Measurements from ENCODE around the gene TP53AIP1.

Gene TP53AIP1

DNA sequence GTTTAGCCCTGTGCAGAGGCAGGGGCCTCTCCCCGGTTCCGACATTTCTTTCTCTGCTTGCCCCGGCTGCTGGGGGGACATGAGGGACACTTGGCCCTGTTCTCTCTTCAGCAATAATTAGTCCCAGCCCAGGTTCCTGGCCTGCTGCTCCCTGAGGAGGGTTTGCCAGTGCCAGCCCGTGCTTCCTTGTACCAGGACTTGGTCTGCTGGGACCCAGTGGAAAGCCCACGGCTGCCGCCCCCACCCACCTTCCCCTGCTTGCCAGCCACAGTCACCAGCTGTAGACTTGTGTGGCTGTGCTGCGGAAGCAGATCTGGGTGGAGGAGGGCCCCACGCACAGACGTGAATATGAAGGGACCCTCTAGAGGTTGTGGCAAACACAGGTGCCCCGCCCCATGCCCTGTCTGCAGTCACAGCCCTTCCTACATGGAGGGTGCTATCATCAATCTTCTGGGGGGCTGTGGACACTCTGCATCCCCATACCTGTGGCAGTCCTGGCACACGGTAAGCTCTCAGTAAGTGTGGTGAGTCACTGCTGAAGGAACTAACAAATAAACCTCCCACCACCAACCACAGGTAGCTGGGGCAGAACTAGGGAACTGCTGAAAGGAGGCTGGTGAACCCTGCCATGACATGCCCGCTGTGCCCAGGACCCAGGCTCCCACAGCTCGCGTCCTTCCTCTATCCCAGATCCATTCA, 949 bp downstream of the TP53AIP1 start:
- no peak for DNase-seq

DNA sequence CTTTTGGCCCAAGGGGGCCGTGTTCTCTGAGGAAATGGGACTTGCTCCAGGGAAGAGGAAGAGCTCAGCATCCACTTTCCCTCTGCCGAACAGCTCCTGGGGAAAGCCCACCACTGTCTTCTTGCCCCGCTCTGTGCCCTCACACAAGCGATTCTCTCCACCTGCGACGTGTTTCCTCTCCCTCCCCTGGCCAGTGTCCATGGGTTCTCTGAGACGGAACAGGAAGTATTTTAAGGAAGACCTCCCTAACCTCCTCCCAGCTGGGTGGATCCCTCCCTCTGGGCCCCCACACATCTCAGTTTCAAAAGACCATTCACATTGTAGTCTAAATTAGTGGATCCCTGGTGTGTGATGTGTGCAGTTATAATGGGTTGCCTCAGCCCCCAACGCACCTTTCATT, 1.6 kb downstream of the TP53AIP1 start:
- no peak for DNase-seq

DNA sequence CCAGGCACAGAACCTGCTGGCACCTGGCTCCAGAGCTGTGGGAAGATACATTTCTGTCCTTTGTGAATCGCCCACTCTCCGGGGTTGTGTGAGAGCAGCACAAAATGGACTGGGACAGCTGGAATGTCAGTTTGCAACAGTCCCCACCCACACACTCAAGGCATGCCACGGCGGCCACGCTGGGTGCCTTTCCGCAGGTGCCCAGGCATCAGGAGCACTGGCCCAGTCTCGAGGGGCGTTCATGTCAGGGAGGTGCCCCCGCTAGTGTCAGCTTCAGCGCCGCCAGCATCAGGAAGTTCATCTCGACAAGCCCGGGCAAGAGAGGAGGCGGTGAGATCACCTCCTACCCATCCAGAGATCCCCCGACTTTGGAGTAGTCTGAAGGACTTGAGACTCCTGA, 2.1 kb downstream of the TP53AIP1 start:
- no peak for DNase-seq

DNA sequence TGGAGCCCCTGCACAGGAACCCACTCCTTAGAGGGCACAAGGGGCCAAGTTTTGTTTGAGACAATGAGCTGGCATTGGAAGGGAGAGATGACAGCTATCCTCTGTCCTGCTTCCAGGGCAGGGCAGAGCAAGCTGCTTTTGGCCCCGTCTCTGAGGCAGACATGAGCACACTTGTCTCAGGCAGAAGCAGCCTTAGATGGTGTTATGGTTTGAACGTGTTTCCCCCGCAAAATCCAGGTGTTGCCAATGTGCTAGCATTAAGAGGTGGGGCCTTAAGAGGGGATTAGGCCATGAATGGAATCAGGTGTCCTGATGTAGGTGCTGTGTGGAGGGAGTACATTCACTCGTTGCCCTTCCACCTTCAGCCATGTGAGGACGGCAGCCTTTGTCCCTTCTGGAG, 2.5 kb downstream of the TP53AIP1 start:
- no peak for DNase-seq

DNA sequence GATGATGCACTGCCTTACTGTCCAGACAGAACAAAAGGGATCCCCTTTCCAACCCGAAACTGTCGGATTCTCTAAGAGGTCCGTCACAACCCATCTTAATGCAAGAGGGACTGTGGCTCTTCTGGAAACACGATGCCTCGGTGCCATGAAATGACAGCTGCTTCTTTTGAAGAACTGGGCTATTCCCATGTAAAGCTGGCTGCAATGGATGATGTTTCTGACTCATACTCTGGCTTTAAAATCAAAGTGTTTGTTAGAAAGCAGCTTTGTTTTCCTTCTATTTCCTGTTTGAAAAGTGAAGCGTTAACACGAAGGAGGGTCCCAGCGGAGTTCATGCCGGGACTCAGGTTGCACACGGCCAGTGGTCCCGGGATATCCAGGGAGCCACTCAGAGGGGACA, 3.1 kb downstream of the TP53AIP1 start:
- DNase-seq = no peak

DNA sequence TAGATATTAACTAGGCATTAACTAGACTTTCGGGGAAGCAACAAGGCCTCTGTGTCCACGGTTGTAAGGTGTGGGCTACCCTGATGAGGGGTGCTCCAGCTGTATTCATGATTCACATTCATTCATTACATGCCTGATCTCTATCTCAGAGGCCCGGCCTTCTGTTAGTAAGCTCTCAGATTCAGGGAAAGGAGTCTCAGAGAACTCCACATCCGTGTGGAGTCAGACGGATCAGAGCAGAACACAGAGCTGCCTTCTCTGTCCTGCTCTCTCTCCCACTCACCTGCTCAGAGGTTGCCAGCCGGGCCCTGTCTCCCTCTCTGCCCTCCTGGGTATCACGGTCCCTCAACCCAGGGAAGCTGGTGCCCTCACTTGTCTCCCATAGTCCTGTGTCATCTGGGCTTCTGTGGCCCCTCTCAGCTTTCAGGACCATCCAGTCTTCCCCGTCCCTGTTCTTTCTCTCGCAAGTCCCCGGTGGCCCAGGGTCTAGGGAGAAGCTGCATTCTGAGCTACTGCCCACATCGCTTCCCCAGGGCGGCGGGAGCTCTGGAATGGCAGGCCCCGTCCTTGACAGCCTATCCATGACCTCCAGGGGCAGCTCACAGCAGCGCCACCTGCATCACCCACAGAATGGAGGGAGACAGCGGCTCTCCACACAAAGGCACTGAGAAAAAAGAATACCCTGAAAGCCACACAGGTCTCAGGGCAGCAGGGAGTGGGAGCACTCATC, 4.3 kb downstream of the TP53AIP1 start:
- DNase-seq = no peak

DNA sequence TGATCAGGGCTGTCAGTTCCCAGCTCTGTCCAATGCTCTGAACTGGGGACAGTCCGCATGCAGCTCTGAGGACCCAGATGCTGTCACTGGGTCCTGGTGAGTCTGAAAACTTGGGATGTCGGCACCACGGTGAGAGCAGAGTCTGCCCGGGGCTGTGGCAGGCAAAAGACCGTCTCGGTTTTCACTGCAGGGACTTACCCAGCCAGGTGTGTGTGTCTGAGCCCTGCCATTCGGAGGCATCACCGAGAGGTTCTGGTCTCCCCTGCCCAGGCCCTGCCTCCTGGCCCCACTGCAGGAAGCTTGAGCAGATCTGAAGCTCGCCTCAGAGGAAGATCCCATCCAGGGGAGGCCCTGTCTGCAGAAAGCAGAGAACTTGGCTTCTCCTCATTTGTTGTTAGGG, 5.2 kb downstream of the TP53AIP1 start:
- no peak for DNase-seq

DNA sequence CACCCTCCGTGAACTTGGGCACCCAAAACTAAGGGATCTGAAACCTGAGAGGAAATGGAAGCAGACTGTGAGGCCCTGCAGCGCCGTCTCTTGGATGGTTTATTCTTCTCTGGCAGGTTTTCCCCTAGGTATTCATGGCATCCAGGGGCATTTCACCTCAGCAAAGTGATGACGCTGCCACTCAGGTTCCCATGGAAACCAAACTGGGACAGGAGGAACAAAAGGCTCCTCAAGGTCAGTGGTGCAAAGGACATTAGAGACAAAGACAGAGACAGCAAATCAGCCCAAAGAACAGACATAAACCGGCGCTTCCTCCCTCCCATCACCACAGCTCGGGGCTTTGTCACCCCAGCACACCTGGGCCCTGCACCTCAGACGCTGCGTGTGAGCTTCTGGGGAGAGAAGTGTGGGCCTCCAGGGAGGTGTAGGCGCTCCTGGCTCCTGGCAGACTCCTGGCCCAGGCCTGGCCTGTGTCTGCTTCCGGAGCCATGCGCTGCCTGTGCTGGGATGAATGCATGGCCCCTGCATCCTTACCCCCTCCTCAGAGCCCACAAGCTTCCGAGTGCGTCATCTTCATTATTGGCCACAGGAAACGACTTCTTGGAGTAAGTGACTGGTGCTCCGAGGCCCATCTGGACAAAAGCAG, 5.9 kb downstream of the TP53AIP1 start:
- peak; percentile 53 for DNase-seq

DNA sequence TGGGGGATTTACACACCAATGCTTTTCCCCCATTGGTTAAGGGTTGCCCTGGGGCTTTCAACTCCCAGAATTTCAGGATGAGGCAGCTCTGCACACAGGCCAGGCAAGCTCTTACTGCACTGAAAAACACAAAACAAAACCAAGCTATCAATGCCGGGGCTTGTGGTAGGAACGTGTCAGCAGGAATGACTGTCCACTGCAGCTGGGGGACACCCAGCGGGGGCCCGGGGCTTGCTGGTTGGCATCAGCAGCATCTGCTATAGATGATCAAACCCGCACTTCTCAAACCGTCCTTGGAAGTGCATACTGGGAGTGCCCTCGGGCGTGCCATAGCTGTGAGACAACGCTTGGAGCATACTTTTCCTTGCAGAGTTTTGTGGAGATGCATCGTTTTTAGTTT, 7.7 kb downstream of the TP53AIP1 start:
- DNase-seq = no peak

DNA sequence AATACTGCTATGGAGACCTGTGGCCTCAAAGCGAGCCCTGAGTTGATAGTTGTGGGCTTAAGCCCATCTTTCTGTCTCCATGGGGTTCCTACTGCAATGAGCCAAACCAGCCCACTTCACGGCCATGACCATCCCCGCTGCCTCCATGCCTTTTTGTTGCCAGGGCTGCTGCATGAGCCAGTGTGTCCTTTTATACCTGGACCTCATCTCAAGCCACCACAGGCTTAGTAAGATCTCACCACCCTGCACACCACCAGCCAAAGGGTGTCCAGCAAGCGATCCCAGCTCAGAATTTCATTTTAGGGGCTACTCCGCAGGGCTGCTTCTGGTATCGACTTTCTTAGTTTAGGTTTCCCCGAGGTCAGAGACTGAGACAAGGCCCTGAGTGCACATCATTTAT, 8.3 kb downstream of the TP53AIP1 start:
- no peak for DNase-seq

DNA sequence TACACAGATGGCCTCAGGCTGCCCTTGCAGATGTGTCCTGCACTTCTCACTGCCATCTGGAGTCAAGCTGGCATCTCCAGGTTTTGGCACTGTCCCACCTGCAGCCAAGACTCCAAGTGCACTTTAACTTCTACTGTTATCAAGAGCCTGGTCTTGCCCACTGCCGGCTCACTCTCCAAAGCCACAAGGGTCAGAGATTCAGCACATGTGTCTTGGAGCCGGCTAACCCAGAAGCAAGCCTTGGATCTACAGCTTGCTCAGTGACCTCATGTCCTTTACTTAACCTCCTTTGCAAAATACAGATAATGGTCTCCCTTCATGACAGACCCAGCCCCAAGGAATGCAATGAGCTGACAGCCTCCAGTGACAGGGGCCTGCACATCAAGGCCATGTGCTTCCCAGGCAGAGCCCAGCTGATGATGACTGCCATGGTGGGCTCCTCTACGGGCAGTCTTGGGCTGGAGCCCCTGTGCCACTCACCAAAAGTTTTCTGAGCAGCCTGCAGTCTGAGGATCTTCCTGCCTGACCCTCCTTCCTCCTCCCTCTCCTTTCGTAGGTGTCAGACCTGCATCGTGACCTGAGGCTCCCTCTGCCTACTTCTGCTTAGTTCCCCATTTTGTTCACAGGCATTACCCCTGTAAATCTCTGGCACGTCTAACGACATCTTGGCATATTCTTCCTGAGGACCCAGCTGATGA, 9.0 kb downstream of the TP53AIP1 start:
- DNase-seq = no peak

DNA sequence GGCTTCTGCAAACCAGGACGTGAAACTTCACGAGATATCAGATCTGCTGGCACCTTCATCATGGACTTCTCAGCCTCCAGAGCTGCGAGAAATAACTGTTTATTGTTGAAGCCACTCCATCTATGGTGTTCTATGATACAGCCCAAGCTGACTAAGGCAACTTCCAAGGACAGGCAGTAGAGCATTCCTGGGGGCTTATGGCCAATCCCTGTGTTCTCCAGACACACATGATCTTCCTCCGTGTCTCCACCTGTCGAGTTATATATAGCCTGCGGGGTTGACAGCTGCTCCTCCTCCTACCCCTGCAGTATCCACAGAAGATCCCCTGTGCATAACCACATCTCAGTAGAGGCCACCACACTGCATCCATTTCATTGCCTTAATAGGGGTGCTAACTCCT, 11.0 kb downstream of the TP53AIP1 start:
- peak; percentile 39 for DNase-seq

DNA sequence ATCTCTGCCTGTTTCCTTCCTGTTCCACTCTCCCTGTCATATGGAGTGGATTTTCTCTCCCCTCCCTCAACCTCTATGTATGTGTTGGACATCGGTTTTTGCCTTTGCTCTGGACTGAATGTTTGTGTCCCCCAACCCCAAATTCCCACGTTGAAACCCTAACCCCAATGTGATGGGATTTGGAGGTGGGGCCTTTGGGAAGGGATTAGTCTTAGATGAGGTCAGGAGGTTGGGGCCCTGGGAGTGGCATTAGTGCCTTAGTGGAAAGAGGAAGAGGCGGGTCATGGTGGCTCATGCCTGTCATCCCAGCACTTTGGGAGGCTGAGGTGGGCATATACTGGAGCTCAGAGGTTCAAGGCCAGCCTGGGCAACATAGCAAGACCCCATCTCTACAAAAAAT, 11.6 kb downstream of the TP53AIP1 start:
- no peak for DNase-seq

DNA sequence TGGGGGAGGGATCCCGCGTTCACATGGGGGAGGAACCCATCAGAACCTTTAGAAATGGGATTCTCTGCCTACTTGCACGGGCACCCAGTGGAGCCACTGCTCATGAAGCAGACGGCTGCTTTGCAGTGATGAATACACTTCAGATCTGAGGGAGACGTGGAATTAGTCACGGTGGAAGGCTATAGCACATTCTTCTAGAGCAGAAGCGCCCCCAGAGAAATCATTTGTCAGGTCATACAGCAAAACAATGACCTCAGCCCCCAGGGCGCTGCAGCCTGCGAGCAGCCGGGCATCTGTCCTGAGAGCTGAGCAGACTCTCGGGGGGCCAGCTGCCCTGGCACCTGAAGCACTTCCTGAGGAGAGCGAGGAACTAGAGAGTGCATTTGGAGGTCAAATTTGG, 12.7 kb downstream of the TP53AIP1 start:
- DNase-seq = no peak

DNA sequence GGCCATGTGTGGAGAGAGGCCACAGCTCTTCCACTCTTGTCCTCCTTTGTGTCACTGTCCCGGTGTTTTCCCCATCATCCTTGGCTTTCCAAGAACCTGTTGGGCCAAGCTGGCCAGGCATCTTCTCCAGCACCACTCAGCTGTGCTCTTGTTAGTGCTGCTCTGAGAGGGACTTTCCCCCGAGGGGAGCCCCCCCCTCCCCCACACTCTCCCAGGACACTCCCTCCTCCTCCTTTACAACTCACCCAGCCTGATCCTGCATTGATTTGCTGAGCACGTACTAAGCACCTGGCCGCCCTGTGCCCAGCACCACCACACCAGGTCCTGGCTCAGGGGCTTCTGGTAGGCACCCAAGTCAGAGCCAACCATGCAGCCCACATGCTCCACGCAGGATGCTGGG, 13.2 kb downstream of the TP53AIP1 start:
- no peak for DNase-seq

DNA sequence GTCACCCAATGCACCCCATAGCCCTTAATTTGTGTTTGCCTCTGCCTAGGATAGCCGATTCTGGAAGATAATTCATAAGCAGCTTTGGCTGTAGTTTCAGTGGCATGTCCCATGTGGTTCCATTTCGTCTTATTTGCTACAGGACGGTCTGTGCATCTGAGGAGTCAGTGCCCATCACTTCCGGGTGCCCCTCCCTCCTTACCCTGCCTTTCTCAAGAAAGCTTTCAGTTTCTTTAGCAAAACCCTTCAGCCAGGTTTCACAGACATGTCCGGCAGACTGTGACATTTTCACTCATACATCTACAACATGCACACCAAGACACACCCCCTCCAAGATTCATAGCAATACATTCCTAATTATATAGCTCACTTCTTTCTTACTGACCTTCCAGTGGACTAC, 14.3 kb downstream of the TP53AIP1 start:
- no peak for DNase-seq

DNA sequence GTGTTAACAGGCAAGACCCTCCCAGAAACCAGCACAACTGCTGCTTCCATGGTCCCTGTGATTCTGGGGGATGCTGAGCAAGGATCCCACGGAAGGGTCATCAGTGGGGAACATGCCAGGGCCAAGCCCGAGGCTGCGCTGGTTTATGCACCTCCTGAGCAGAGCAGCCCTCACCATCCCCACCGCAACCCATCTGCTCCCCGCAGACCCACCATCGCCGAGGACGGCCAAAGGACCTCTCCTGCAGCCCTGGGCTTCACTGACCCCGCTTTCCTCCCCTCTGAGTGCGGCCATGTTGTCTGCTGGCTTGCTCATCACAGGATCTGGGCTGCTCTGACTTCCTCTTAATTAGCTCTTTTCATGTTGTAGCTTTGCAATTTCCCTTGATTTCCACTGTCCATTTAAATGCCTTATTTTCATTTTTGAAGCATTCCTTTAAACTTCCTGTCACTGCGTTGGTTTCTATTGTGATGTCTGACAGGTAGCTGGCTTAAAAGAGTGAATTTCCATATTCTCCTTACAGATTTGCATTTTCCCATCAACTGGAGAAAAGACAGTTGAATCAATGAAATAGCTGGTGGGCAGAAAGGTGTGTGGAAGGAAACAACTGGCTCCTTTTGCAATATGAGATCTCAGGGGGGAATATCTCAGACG, 14.9 kb downstream of the TP53AIP1 start:
- no peak for DNase-seq

DNA sequence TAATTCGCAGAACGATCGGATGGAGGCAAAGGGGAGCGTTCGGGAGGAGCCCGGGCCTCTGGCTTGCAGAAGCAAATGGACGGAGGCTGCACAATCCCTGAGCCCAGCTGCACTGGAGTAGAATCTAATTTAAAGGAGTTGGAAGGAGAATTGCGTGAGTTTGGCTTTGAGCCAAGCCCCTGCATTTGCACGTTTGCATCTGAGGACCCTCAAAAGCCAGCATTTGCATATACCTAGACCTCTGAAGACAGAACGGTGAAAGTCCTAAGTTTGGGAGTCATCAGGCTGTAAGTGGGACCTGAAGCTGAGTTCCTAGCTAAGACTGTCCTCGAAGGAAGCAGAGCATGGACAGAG, 15.6 kb downstream of the TP53AIP1 start:
- DNase-seq = no peak

DNA sequence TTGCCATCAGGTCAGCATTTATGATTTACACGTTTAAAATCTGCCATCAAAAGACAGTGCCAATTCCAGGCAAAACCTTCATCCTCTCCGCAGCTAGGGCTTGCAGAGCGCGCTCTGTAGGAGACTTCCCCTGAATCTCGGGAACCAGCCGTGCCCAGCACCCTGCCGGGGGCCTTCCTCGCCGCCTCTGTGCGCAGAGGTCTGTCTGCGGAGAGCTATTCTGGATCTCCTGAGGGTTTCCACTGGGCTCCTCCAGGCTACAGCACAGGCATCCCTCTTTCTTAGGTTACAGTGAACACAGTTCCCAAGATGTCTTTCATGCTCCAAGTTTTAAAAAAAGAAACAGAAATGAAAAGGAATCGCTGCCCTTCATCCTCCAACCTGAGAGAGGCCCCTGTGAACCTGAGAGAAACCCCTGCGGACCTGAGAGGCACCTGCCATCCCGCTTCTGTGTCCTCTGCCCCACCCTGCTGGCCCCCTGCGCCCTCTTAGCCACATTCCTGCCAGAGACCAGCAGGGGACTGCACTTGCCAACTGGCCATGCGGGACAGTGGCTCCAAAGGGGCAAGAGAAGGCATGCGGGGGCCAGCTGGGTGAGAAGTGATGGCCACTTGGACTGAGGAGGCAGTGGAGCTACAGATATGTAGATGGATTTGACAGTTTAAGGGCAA, 16.1 kb downstream of the TP53AIP1 start:
- no peak for DNase-seq

DNA sequence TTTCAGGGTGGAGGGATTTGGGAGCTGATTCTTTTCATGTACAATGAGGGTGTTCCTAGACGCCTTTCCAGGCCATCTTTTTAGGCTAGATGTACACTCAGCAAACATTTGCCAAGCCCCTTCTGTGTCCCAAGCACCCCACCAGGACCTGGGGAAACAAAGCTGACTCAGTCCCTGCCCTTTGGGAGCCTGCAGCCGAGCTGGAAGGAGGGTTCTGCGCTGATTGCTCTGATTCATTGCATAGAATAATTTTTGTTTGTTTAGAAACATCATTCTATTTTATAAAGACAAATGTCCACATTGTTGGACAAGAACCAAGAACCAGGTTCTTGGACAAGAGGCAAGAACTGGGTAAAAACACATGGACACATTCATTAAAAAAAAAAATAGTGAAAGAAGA, 16.7 kb downstream of the TP53AIP1 start:
- no peak for DNase-seq

DNA sequence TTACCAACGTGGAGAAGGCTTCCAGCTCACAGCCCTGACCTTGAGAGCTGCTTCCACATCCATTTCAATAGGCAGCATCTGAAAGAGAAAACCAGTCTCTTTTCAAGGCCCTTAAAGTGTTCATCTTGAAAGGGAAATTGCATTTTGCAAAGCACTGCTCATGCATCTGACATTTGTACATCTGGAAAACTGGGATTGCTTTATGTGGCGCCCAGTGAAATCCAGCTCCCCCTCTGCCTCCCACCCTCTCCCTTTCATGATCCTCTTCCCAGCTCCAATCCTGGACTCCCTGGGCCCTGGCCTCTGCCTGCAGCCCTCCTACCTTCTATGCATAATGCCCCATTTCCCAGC, 17.4 kb downstream of the TP53AIP1 start:
- no peak for DNase-seq

DNA sequence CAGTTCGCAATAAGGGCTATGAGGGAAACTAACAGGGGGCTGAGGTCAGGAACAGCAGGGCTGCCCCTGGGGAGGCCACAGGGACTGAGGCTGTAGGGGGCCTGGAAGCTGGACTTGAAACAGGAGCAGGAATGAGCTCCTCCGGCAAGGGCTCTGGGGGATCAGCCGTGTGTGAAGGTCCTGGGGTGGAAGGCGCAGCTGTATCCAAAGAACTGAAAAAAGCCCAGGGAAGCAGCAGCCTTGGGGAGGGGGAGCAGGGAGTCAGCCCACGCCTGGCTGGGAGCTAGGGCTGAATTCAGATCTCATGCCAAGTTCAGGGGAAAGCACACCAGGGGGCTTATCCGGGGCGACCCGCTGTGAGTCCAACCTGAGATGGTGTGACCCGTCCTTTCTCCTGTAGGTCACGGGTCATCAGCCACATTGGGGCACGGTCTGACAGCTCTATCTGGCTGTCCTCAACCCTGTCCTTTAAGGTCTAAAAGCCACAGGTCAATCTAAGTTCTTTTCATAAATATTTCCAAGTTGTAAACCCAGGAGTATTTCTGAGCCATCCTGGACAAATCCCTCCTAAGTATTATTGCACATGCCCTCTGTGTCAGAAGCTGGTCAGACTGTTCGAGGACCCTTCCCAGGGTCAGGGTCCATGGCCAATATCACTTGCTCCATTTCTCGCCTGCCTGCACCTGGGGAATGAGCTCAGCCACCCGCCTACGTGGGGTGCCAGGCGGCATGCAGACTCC, 18.0 kb downstream of the TP53AIP1 start:
- no peak for DNase-seq
